ENCODE results near the gene DNM3. TPM values are rescaled to one million over a fixed set of nuclear protein-coding genes. Genes with fewer than 3 reads are reported as not detected.

The DNM3 gene
- total and polyA plus RNA-seq, 4 donors, result 2.1 to 16.3 (median 5.6) TPM

DNA sequence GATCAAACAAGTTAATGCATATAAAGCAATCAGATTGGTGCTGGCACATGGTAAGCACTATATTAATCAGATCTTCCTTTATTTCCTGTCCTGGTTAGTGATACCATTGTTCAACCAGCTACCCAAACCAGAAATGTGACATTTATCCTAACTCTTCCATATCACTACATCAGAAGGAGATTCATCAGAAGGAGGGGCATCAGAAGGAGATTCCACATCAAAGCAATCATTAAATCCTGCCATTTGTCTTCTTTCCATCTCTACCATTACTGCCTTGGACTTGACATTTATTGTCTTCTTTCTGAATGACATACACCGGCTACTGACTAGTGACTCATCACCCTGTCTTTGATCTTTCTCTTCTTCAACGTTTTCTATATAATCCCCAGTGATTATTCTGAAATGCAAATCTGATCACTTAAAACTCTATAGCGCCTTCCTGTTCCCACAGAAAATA, 75.0 kb downstream of the DNM3 start:
- H3K9ac ChIP-seq (ENCODE audit: insufficient read depth in 1 of 2, low read length in 2 of 2), result no peak overlapping the region
- no peaks in the 10 kb centered on the region for H3K27me3 ChIP-seq (ENCODE audit: control insufficient read depth in 3 of 3, insufficient read depth in 3 of 3, low read length in 2 of 3)
- no peaks in the 10 kb centered on the region for H3K36me3 ChIP-seq (ENCODE audit: control insufficient read depth in 4 of 4, insufficient read depth in 4 of 4, low read length in 4 of 4)
- H3K4me3 ChIP-seq, result no peak overlapping the region
- TF ChIP-seq, protein P1, sequence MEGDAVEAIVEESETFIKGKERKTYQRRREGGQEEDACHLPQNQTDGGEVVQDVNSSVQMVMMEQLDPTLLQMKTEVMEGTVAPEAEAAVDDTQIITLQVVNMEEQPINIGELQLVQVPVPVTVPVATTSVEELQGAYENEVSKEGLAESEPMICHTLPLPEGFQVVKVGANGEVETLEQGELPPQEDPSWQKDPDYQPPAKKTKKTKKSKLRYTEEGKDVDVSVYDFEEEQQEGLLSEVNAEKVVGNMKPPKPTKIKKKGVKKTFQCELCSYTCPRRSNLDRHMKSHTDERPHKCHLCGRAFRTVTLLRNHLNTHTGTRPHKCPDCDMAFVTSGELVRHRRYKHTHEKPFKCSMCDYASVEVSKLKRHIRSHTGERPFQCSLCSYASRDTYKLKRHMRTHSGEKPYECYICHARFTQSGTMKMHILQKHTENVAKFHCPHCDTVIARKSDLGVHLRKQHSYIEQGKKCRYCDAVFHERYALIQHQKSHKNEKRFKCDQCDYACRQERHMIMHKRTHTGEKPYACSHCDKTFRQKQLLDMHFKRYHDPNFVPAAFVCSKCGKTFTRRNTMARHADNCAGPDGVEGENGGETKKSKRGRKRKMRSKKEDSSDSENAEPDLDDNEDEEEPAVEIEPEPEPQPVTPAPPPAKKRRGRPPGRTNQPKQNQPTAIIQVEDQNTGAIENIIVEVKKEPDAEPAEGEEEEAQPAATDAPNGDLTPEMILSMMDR (IDR thresholded peaks at IDR 0.05; ENCODE audit: control extremely low read depth, extremely low read depth), result no peak
- no peak overlapping the region for H3K27ac ChIP-seq (ENCODE audit: low read depth in 1 of 2, low read length in 1 of 2)
- ATAC-seq (ENCODE audit: insufficient read depth, low FRiP score), result no peak
- 72 to 82% methylated on average over 3 of the region's 3 CpGs for WGBS, 2 donors
- no peak for DNase-seq
- peaks cover 0 to 5% (median 2%) of the 10 kb centered on the region in 5 donors for H3K4me1 ChIP-seq (ENCODE audit: control insufficient read depth in 5 of 5, insufficient read depth in 5 of 5, low read length in 5 of 5)
- H3K9me3 ChIP-seq (ENCODE audit: control insufficient read depth in 4 of 4, insufficient read depth in 3 of 4, low read length in 3 of 4), result no peaks in the 10 kb centered on the region

DNA sequence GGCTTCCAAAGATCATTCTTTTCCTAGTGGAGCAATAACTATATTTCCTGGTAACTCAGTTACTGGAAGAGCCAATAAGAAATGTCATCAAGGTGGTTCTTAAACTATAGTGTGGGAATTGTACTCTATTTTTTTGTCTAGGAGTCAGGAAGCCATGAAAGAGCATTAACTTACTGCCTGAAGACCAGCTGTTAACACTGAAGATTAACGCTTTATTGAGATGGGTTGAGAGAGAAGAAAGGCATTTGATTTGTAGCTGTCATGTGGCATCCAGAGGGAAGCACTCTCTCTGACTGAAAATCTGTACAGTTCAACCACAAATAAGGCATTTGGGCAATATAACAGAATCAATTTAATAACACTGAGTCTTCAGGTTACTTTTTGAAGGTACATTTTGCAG, 76.0 kb downstream of the DNM3 start:
- no peaks in the 10 kb centered on the region for H3K27me3 ChIP-seq (ENCODE audit: control insufficient read depth in 3 of 3, insufficient read depth in 3 of 3, low read length in 2 of 3)
- H3K27ac ChIP-seq (ENCODE audit: low read depth in 1 of 2, low read length in 1 of 2), result no peak overlapping the region
- ATAC-seq (ENCODE audit: insufficient read depth, low FRiP score) (no peak), DNase-seq (no peak)
- no peaks in the 10 kb centered on the region for H3K9me3 ChIP-seq (ENCODE audit: control insufficient read depth in 4 of 4, insufficient read depth in 3 of 4, low read length in 3 of 4)
- H3K4me3 ChIP-seq, result no peak overlapping the region
- H3K36me3 ChIP-seq (ENCODE audit: control insufficient read depth in 4 of 4, insufficient read depth in 4 of 4, low read length in 4 of 4), result no peaks in the 10 kb centered on the region
- WGBS, 2 donors, result 91 to 96% methylated on average over 1 of the region's 1 CpG
- H3K9ac ChIP-seq (ENCODE audit: insufficient read depth in 1 of 2, low read length in 2 of 2), result no peak overlapping the region
- TF ChIP-seq, protein P1 (IDR thresholded peaks at IDR 0.05; ENCODE audit: control extremely low read depth, extremely low read depth), result no peak
- H3K4me1 ChIP-seq (ENCODE audit: control insufficient read depth in 5 of 5, insufficient read depth in 5 of 5, low read length in 5 of 5), result peaks cover 0 to 5% (median 2%) of the 10 kb centered on the region in 5 donors

DNA sequence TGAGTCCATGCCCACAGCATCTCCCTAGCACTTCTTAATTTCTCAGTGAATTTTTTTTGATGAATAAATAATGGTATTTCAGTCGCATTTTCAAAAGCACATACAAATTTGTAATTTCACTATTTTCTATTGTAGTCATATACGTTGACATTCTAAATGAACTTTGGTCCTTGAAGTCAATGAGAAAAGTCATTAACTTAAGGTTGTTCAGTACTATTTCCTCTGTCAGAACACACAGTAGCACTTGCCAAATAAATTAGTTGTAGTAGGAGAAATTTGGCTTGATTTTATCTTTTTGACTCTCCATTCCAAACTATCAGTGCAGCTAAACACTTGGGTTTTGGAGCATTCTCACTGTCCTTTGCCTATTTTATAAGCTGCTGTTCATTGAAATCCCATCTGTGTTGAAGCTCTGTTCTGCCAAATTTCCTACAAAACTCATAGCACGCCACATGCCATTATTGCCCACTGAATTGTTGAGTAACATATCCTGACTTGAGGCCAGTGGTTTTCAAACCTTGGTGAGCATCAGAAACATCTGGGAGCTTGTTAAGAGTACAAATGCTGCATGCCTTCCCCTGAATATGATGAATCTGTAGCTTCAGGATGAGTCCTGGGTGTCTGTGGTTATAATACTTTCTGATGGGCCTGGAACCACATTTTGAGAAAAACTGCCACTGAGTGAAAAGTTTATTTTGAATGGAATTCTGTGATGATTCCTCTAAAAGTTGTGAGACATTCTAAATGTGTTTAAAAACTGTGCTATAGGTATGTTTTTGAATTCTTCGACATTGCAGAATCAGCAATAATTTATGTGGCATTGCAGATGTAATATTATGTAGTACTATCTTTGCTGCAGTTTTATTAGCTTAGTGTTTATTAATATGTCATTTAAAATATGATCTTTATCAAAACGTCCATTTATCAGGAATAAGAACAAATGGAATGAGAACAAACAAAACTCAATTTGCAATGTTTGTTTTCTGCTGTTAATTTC, 78.9 kb downstream of the DNM3 start:
- Histone ChIP-seq H3K36me3 (ENCODE audit: control insufficient read depth in 4 of 4, insufficient read depth in 4 of 4, low read length in 4 of 4) (no peaks in the 10 kb centered on the region), H3K27ac (ENCODE audit: low read depth in 1 of 2, low read length in 1 of 2) (no peak overlapping the region), H3K9ac (ENCODE audit: insufficient read depth in 1 of 2, low read length in 2 of 2) (no peak overlapping the region), H3K27me3 (ENCODE audit: control insufficient read depth in 3 of 3, insufficient read depth in 3 of 3, low read length in 2 of 3) (no peaks in the 10 kb centered on the region), H3K9me3 (ENCODE audit: control insufficient read depth in 4 of 4, insufficient read depth in 3 of 4, low read length in 3 of 4) (no peaks in the 10 kb centered on the region), H3K4me3 (no peak overlapping the region), H3K4me1 (ENCODE audit: control insufficient read depth in 5 of 5, insufficient read depth in 5 of 5, low read length in 5 of 5) (no peaks in the 10 kb centered on the region)
- ATAC-seq (ENCODE audit: insufficient read depth, low FRiP score) (no peak), DNase-seq (peak in 1 of 3 donors; percentile 43)
- TF ChIP-seq, protein P1 (IDR thresholded peaks at IDR 0.05; ENCODE audit: control extremely low read depth, extremely low read depth), result no peak
- WGBS, 2 donors, result 73 to 81% methylated on average over 5 of the region's 5 CpGs

Data from lung (tissue), 12 donors.